Cerebellar nuclear complex (tissue), 1 donor: ENCODE results near the gene TRIM9.
A peak's percentile ranks its signal among the peaks of the same experiment; 100 is the strongest.

ENCODE experiments used
- DNase-seq, 2 experiments: peaks; one replicate each; lab custom pipeline; 2025; lab: John Stamatoyannopoulos, UW

TRIM9 gene

GRCh38 chr14:51093371-51094281, 1.3 kb downstream of the TRIM9 start:
- DNase-seq = peak; percentile 41 to 56

GRCh38 chr14:51092965-51093364, 1.9 kb downstream of the TRIM9 start:
- DNase-seq = no peak

GRCh38 chr14:51089278-51089677, 5.6 kb downstream of the TRIM9 start:
- no peak for DNase-seq

- no peak for DNase-seq
Observed at GRCh38 chr14:51087031-51087441, 7.9 kb downstream of the TRIM9 start.

- no peak for DNase-seq
Observed at GRCh38 chr14:51086044-51086443, 8.9 kb downstream of the TRIM9 start.

GRCh38 chr14:51084962-51085361, 9.9 kb downstream of the TRIM9 start:
- DNase-seq = no peak

- DNase-seq = no peak
Observed at GRCh38 chr14:51084507-51084906, 10.4 kb downstream of the TRIM9 start.

- DNase-seq = no peak
Observed at GRCh38 chr14:51082349-51082748, 12.6 kb downstream of the TRIM9 start.

GRCh38 chr14:51081712-51082111, 13.2 kb downstream of the TRIM9 start:
- no peak for DNase-seq

GRCh38 chr14:51081209-51081608, 13.7 kb downstream of the TRIM9 start:
- DNase-seq = no peak

- DNase-seq = no peak
Observed at GRCh38 chr14:51080645-51081044, 14.3 kb downstream of the TRIM9 start.

- no peak for DNase-seq
Observed at GRCh38 chr14:51079489-51079888, 15.4 kb downstream of the TRIM9 start.

- no peak for DNase-seq
Observed at GRCh38 chr14:51079085-51079484, 15.8 kb downstream of the TRIM9 start.

GRCh38 chr14:51074701-51075385, 20.1 kb downstream of the TRIM9 start:
- DNase-seq = no peak

- DNase-seq = no peak
Observed at GRCh38 chr14:51073731-51074130, 21.2 kb downstream of the TRIM9 start.

- no peak for DNase-seq
Observed at GRCh38 chr14:51072976-51073375, 21.9 kb downstream of the TRIM9 start.

GRCh38 chr14:51071857-51072256, 23.0 kb downstream of the TRIM9 start:
- DNase-seq = peak in 1 of 2 experiments; percentile 49

- DNase-seq = no peak
Observed at GRCh38 chr14:51070726-51071125, 24.2 kb downstream of the TRIM9 start.

- DNase-seq = no peak
Observed at GRCh38 chr14:51069055-51069454, 25.9 kb downstream of the TRIM9 start.

GRCh38 chr14:51068268-51068667, 26.6 kb downstream of the TRIM9 start:
- no peak for DNase-seq

GRCh38 chr14:51067295-51067694, 27.6 kb downstream of the TRIM9 start:
- no peak for DNase-seq

- no peak for DNase-seq
Observed at GRCh38 chr14:51066576-51066975, 28.3 kb downstream of the TRIM9 start.

- DNase-seq = no peak
Observed at GRCh38 chr14:51059032-51059431, 35.9 kb downstream of the TRIM9 start.
